DOHH2 (cell line): ENCODE results near the gene ERN1.

Source experiments
- H3F3A ChIP-seq: fragments of 200-600 bp; sonication (generic), shearing (Covaris generic); 2 replicates; pipeline ENCODE4 v1.6.0; 2016; ENCODE audit warnings: antibody characterized with exemption, mild to moderate bottlenecking; ENCODE audit not compliant: control insufficient read depth, insufficient read depth
- H3K27ac ChIP-seq: fragments of 200-600 bp; sonication (generic); 2 replicates; pipeline ENCODE4 v1.5.1; 2014; ENCODE audit warnings: low read depth, mild to moderate bottlenecking, low read length, moderate library complexity
- H3K27me3 ChIP-seq: fragments of 200-600 bp; sonication (generic); 2 replicates; pipeline ENCODE4 v1.6.1; 2014; ENCODE audit warnings: mild to moderate bottlenecking, low read length, mixed read lengths; ENCODE audit not compliant: control insufficient read depth
- H3K36me3 ChIP-seq: fragments of 200-600 bp; sonication (generic); 2 replicates; pipeline ENCODE4 v1.6.1; 2014; ENCODE audit warnings: mild to moderate bottlenecking, low read length, moderate library complexity, mixed read lengths; ENCODE audit not compliant: control insufficient read depth
- H3K4me1 ChIP-seq: fragments of 200-600 bp; sonication (generic); 2 replicates; pipeline ENCODE4 v1.6.1; 2014; ENCODE audit warnings: mild to moderate bottlenecking, low read length, mixed read lengths; ENCODE audit not compliant: control insufficient read depth
- H3K4me2 ChIP-seq: fragments of 200-600 bp; sonication (generic); 2 replicates; pipeline ENCODE4 v1.6.0; 2014; ENCODE audit warnings: mild to moderate bottlenecking, low read length, moderate library complexity
- H3K4me3 ChIP-seq: fragments of 200-600 bp; sonication (generic); 2 replicates; pipeline ENCODE4 v1.5.1; 2014; ENCODE audit warnings: mild to moderate bottlenecking, low read length, mixed read lengths
- H3K79me2 ChIP-seq: fragments of 200-600 bp; sonication (generic); 2 replicates; pipeline ENCODE4 v1.6.1; 2014; ENCODE audit warnings: mild to moderate bottlenecking, low read length, mixed read lengths; ENCODE audit not compliant: control insufficient read depth
- H3K9me2 ChIP-seq: fragments of 200-600 bp; sonication (generic); replicated peaks from 2 replicates; pipeline ENCODE4 v1.6.1; 2014; ENCODE audit warnings: mild to moderate bottlenecking, low read length, mixed read lengths; ENCODE audit not compliant: control insufficient read depth
- H3K9me3 ChIP-seq: fragments of 200-600 bp; sonication (generic); 2 replicates; pipeline ENCODE4 v1.6.1; 2014; ENCODE audit warnings: antibody characterized with exemption, low read length, mixed read lengths; ENCODE audit not compliant: control insufficient read depth, insufficient read depth
- H4K20me1 ChIP-seq: fragments of 200-600 bp; sonication (generic); 2 replicates; pipeline ENCODE4 v1.6.0; 2014; ENCODE audit warnings: low read depth, mild to moderate bottlenecking, antibody characterized with exemption, low read length, moderate library complexity; ENCODE audit not compliant: control insufficient read depth, insufficient read depth
- EZH2phosphoT487 ChIP-seq: fragments of 200-600 bp; sonication (generic); IDR thresholded peaks from 2 replicates; pipeline ENCODE4 v1.6.1; 2017; ENCODE audit warnings: borderline replicate concordance, mild to moderate bottlenecking, antibody characterized with exemption, low read length, moderate library complexity, mixed read lengths
- TF ChIP-seq, protein P1 (sequence below): fragments of 200-600 bp; sonication (generic); IDR thresholded peaks from one replicate; pipeline ENCODE4 v1.5.1; 2014; ENCODE audit warnings: antibody characterized with exemption, mild to moderate bottlenecking, low read depth, low read length; ENCODE audit not compliant: poor library complexity, severe bottlenecking

Gene ERN1

DNA sequence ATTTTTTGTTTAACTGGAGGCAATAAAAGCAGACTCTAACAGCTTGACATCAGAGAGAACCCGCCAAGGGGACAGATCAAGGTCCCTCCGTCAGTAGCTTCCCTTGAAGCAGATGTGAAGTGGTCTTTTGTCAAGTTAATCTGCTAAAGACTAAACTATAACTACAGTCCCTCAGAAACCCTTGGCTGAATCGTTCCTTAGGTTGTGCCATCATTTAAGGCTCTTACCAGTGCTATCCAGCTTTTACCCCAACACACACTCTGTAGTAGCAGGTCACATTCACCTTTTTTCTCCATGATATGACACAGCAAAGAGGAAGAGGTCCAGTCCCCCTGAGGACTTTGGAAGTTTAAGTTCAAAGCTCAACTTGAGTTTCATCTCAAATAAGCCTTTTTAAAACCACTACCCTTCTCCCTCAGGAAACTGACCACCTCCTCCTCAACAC lies 49.7 kb downstream of the ERN1 start:
- Histone ChIP-seq H3K27ac (no peak overlapping the region), H3K79me2 (no peaks in the 10 kb centered on the region), H3K9me2 (no peaks in the 10 kb centered on the region), H3K36me3 (no peaks in the 10 kb centered on the region), H3F3A (peaks cover 7% of the 10 kb centered on the region; the same call in 1 of the 2 replicates), H3K4me1 (peaks cover 33% of the 10 kb centered on the region), H4K20me1 (no peaks in the 10 kb centered on the region), H3K4me3 (no peak overlapping the region), H3K9me3 (no peaks in the 10 kb centered on the region), H3K27me3 (peaks cover 19% of the 10 kb centered on the region), H3K4me2 (no peak overlapping the region)
- TF ChIP-seq EZH2phosphoT487, result no peak
- TF ChIP-seq, protein P1, sequence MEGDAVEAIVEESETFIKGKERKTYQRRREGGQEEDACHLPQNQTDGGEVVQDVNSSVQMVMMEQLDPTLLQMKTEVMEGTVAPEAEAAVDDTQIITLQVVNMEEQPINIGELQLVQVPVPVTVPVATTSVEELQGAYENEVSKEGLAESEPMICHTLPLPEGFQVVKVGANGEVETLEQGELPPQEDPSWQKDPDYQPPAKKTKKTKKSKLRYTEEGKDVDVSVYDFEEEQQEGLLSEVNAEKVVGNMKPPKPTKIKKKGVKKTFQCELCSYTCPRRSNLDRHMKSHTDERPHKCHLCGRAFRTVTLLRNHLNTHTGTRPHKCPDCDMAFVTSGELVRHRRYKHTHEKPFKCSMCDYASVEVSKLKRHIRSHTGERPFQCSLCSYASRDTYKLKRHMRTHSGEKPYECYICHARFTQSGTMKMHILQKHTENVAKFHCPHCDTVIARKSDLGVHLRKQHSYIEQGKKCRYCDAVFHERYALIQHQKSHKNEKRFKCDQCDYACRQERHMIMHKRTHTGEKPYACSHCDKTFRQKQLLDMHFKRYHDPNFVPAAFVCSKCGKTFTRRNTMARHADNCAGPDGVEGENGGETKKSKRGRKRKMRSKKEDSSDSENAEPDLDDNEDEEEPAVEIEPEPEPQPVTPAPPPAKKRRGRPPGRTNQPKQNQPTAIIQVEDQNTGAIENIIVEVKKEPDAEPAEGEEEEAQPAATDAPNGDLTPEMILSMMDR, result no peak

DNA sequence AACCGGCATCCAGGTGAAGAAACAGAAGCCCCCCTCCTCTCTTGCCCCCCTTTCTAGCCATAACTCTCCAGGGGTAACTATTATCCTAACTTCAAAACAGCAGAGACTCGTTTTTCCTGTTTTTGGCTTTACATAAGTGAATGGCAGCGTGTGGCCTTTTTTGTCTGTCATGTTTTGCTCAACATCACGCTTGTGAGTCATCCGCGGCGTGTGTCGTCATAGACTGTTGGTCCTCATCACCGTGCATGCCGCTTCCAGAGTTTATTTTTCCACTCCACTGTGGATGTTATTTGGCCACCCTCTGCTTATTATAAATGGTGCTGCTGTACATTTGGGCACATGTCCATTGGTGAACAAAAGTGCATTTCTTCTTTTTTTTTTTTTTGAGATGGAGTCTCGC lies 52.6 kb downstream of the ERN1 start:
- Histone ChIP-seq H3K36me3 (no peaks in the 10 kb centered on the region), H3K27ac (no peak overlapping the region), H3F3A (peaks cover 21% of the 10 kb centered on the region), H3K27me3 (peaks cover 11% of the 10 kb centered on the region), H4K20me1 (no peaks in the 10 kb centered on the region), H3K79me2 (no peaks in the 10 kb centered on the region), H3K9me2 (no peaks in the 10 kb centered on the region), H3K4me3 (no peak overlapping the region), H3K9me3 (no peaks in the 10 kb centered on the region), H3K4me2 (no peak overlapping the region), H3K4me1 (peaks cover 56% of the 10 kb centered on the region)
- TF ChIP-seq EZH2phosphoT487, result no peak
- TF ChIP-seq, protein P1, result no peak

DNA sequence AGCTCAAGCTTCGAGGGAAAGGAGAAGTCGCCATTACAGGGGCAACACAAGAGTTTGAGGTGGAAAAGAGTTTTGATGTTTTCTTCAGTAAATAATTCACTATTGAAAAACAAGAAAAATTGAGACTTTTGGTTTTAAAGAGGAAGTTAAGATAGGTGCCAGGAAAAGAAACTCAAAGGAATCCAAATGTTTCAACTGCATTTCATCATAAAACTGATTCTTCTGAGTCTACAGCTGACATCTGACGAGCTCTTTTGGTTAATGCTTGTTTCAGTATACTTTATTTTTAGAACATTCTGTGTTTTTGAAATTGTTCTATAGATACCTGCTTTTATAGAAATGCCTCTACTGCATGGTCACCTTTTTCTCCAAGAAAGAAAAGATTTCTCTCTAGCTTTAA lies 54.0 kb downstream of the ERN1 start:
- H3F3A ChIP-seq, result peaks cover 21% of the 10 kb centered on the region
- H3K4me2 ChIP-seq, result peak overlapping the region; percentile 54
- H3K9me3 ChIP-seq, result no peaks in the 10 kb centered on the region
- no peaks in the 10 kb centered on the region for H3K9me2 ChIP-seq
- TF ChIP-seq EZH2phosphoT487, result no peak
- TF ChIP-seq, protein P1, result no peak
- peak overlapping the region; percentile 42 for H3K4me3 ChIP-seq
- no peaks in the 10 kb centered on the region for H4K20me1 ChIP-seq
- peaks cover 11% of the 10 kb centered on the region for H3K27me3 ChIP-seq
- H3K27ac ChIP-seq, result peak overlapping the region; percentile 30
- no peaks in the 10 kb centered on the region for H3K79me2 ChIP-seq
- no peaks in the 10 kb centered on the region for H3K36me3 ChIP-seq
- H3K4me1 ChIP-seq, result peaks cover 48% of the 10 kb centered on the region
